ENCODE results near the gene LCE1B. TPM values are rescaled to one million over a fixed set of nuclear protein-coding genes. Genes with fewer than 3 reads are reported as not detected.

The LCE1B gene
- total and polyA plus RNA-seq, 7 experiments from 2014 or later: not detected

DNA sequence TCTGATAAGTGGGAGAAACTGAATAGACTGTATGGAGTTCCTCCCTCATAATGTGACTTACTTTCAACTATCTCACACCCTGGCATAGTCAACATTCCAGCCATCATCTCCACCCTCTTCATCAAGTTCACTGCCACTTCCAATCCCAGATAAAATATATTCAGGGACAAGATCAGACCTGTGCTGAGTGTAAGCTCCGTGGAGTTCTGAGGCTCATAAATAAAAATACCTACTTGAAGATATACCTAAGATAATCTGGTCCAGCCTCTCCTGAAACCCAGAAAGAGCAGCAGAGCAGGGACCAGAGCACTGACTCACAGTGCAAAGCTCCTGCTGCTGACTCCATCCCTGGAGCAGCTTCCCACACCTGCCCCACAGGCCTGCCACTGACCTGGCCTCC, 46.3 kb downstream of the LCE1B start:
- Mint-ChIP-seq H3K9me3 (no peaks in the 10 kb centered on the region), H3K36me3 (no peaks in the 10 kb centered on the region), H3K4me1 (no peaks in the 10 kb centered on the region), H3K27ac (no peak overlapping the region), H3K27me3 (peaks cover 3 to 33% (median 28%) of the 10 kb centered on the region in 5 donors), H3K4me3 (no peak overlapping the region)
- no peak for DNase-seq
- no peaks in the 10 kb centered on the region for H3K9me3 ChIP-seq (ENCODE audit: control insufficient read depth in 2 of 3, low read length in 3 of 3)
- ChIA-PET CTCF (no interaction called here), POLR2A (no interaction called here)
- H3K27me3 ChIP-seq (ENCODE audit: control insufficient read depth in 2 of 2, insufficient read depth in 2 of 2, low read length in 2 of 2): peaks cover 0 to 3% of the 10 kb centered on the region in 2 donors
- no peaks in the 10 kb centered on the region for H3K4me1 ChIP-seq (ENCODE audit: control insufficient read depth in 2 of 2, insufficient read depth in 2 of 2, low read length in 2 of 2)
- no peaks in the 10 kb centered on the region for H3K36me3 ChIP-seq (ENCODE audit: control insufficient read depth in 2 of 3, insufficient read depth in 3 of 3, low read length in 3 of 3)
- no peak overlapping the region for H3K4me3 ChIP-seq (ENCODE audit: low read length)
- intact Hi-C loops (cut with micrococcal nuclease): no loop called here
- ATAC-seq: no peak
- H3K27ac ChIP-seq (ENCODE audit: low read depth, low read length): no peak overlapping the region

DNA sequence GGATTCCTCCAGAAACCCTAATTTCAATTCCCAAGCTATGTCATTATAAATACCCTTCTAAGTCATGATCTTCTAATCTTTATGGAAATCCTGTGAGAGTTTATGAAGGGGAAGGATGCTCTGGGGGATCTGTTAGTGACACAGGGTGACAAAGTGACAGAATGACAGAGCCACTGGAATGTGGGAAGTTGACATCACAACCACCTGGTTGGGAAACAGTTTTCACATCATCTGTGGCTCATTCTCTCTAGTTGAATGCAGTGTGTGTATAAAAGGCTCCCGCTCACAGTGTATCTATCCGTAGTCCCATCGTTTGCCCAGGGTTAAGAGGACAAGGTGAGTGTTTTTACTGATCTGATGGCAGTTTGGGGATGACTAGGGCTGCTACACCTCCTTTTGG, 47.9 kb downstream of the LCE1B start, which contains the start of gene LCE7A:
TSS of gene LCE7A (plus strand) at position 301 of the 400 bp plus-strand sequence. CDS start 702 bp downstream, outside the sequence.
- Histone ChIP-seq H3K36me3 (ENCODE audit: control insufficient read depth in 2 of 3, insufficient read depth in 3 of 3, low read length in 3 of 3) (no peaks in the 10 kb centered on the region), H3K9me3 (ENCODE audit: control insufficient read depth in 2 of 3, low read length in 3 of 3) (no peaks in the 10 kb centered on the region), H3K4me1 (ENCODE audit: control insufficient read depth in 2 of 2, insufficient read depth in 2 of 2, low read length in 2 of 2) (no peaks in the 10 kb centered on the region), H3K27ac (ENCODE audit: low read depth, low read length) (no peak within 1 kb of the TSS), H3K4me3 (ENCODE audit: low read length) (no peak within 1 kb of the TSS), H3K27me3 (ENCODE audit: control insufficient read depth in 2 of 2, insufficient read depth in 2 of 2, low read length in 2 of 2) (peaks cover 0 to 3% of the 10 kb centered on the region in 2 donors)
- POLR2A ChIA-PET: no interaction called here
- no peak for DNase-seq
- intact Hi-C loops (cut with micrococcal nuclease): no loop called here
- Mint-ChIP-seq H3K36me3 (no peaks in the 10 kb centered on the region), H3K4me1 (no peaks in the 10 kb centered on the region), H3K27me3 (peaks cover 3 to 33% (median 20%) of the 10 kb centered on the region in 5 donors), H3K4me3 (no peak within 1 kb of the TSS), H3K27ac (no peak within 1 kb of the TSS), H3K9me3 (no peaks in the 10 kb centered on the region)
- CTCF ChIA-PET: no interaction called here
- ATAC-seq: no peak

- peaks cover 0 to 3% of the 10 kb centered on the region in 2 donors for H3K27me3 ChIP-seq (ENCODE audit: control insufficient read depth in 2 of 2, insufficient read depth in 2 of 2, low read length in 2 of 2)
- DNase-seq: no peak
- H3K9me3 ChIP-seq (ENCODE audit: control insufficient read depth in 2 of 3, low read length in 3 of 3): no peaks in the 10 kb centered on the region
- no peaks in the 10 kb centered on the region for H3K4me1 ChIP-seq (ENCODE audit: control insufficient read depth in 2 of 2, insufficient read depth in 2 of 2, low read length in 2 of 2)
- no peaks in the 10 kb centered on the region for H3K36me3 ChIP-seq (ENCODE audit: control insufficient read depth in 2 of 3, insufficient read depth in 3 of 3, low read length in 3 of 3)
- no peak overlapping the region for H3K27ac ChIP-seq (ENCODE audit: low read depth, low read length)
- ChIA-PET POLR2A (no interaction called here), CTCF (no interaction called here)
- peaks cover 3 to 33% (median 20%) of the 10 kb centered on the region in 5 donors for H3K27me3 Mint-ChIP-seq
- H3K4me3 ChIP-seq (ENCODE audit: low read length): no peak overlapping the region
- H3K27ac Mint-ChIP-seq: no peak overlapping the region
- H3K36me3 Mint-ChIP-seq: no peaks in the 10 kb centered on the region
- no peak for ATAC-seq
- no peaks in the 10 kb centered on the region for H3K4me1 Mint-ChIP-seq
- no peaks in the 10 kb centered on the region for H3K9me3 Mint-ChIP-seq
- no peak overlapping the region for H3K4me3 Mint-ChIP-seq
- intact Hi-C loops (cut with micrococcal nuclease): no loop called here
Measured at GRCh38 chr1:152860129-152860528, 48.4 kb downstream of the LCE1B start.

GRCh38 chr1:152861374-152861773, 49.6 kb downstream of the LCE1B start:
- Histone ChIP-seq H3K27ac (ENCODE audit: low read depth, low read length) (no peak overlapping the region), H3K4me3 (ENCODE audit: low read length) (no peak overlapping the region), H3K9me3 (ENCODE audit: control insufficient read depth in 2 of 3, low read length in 3 of 3) (no peaks in the 10 kb centered on the region), H3K4me1 (ENCODE audit: control insufficient read depth in 2 of 2, insufficient read depth in 2 of 2, low read length in 2 of 2) (no peaks in the 10 kb centered on the region), H3K27me3 (ENCODE audit: control insufficient read depth in 2 of 2, insufficient read depth in 2 of 2, low read length in 2 of 2) (no peaks in the 10 kb centered on the region), H3K36me3 (ENCODE audit: control insufficient read depth in 2 of 3, insufficient read depth in 3 of 3, low read length in 3 of 3) (no peaks in the 10 kb centered on the region)
- POLR2A ChIA-PET: no interaction called here
- peaks cover 3 to 28% (median 14%) of the 10 kb centered on the region in 5 donors for H3K27me3 Mint-ChIP-seq
- no peak overlapping the region for H3K4me3 Mint-ChIP-seq
- intact Hi-C loops (cut with micrococcal nuclease): no loop called here
- H3K4me1 Mint-ChIP-seq: no peaks in the 10 kb centered on the region
- ATAC-seq (no peak), DNase-seq (no peak)
- no peaks in the 10 kb centered on the region for H3K36me3 Mint-ChIP-seq
- CTCF ChIA-PET: no interaction called here
- no peaks in the 10 kb centered on the region for H3K9me3 Mint-ChIP-seq
- no peak overlapping the region for H3K27ac Mint-ChIP-seq

Other genes starting within 250 kb of the LCE1B start
- not detected for gene LCE3E, start 245.2 kb upstream of the LCE1B start, total RNA-seq
- not detected for gene LCE3E, start 245.2 kb upstream of the LCE1B start, polyA plus RNA-seq
- gene LCE3D, start 231.5 kb upstream of the LCE1B start, total RNA-seq: not detected
- not detected for gene LCE3D, start 231.5 kb upstream of the LCE1B start, polyA plus RNA-seq
- not detected for gene LCE3C, start 211.7 kb upstream of the LCE1B start, total RNA-seq
- gene LCE3C, start 211.7 kb upstream of the LCE1B start, polyA plus RNA-seq: not detected
- not detected for gene LCE3B, start 198.2 kb upstream of the LCE1B start, total RNA-seq
- gene LCE3B, start 198.2 kb upstream of the LCE1B start, polyA plus RNA-seq: not detected
- not detected for gene LCE3A, start 188.9 kb upstream of the LCE1B start, total RNA-seq
- not detected for gene LCE3A, start 188.9 kb upstream of the LCE1B start, polyA plus RNA-seq
- gene LCE2D, start 148.6 kb upstream of the LCE1B start, total RNA-seq: not detected
- not detected for gene LCE2D, start 148.6 kb upstream of the LCE1B start, polyA plus RNA-seq
- not detected for gene LCE2C, start 136.7 kb upstream of the LCE1B start, total RNA-seq
- gene LCE2C, start 136.7 kb upstream of the LCE1B start, polyA plus RNA-seq: not detected
- not detected for gene LCE2B, start 125.8 kb upstream of the LCE1B start, total RNA-seq
- not detected for gene LCE2B, start 125.8 kb upstream of the LCE1B start, polyA plus RNA-seq
- gene LCE2A, start 113.6 kb upstream of the LCE1B start, total RNA-seq: not detected
- not detected for gene LCE2A, start 113.6 kb upstream of the LCE1B start, polyA plus RNA-seq
- gene LCE4A, start 103.8 kb upstream of the LCE1B start, total RNA-seq: not detected
- not detected for gene LCE4A, start 103.8 kb upstream of the LCE1B start, polyA plus RNA-seq
- not detected for gene KPRP, start 53.9 kb upstream of the LCE1B start, total RNA-seq
- not detected for gene KPRP, start 53.9 kb upstream of the LCE1B start, polyA plus RNA-seq
- not detected for gene LCE1F, start 36.8 kb upstream of the LCE1B start, total RNA-seq
- gene LCE1F, start 36.8 kb upstream of the LCE1B start, polyA plus RNA-seq: not detected
- gene LCE1E, start 25.7 kb upstream of the LCE1B start, total RNA-seq: not detected
- gene LCE1E, start 25.7 kb upstream of the LCE1B start, polyA plus RNA-seq: not detected
- not detected for gene LCE1D, start 15.2 kb upstream of the LCE1B start, total RNA-seq
- not detected for gene LCE1D, start 15.2 kb upstream of the LCE1B start, polyA plus RNA-seq
- gene LCE1C, start 5.3 kb upstream of the LCE1B start, total RNA-seq: not detected
- not detected for gene LCE1C, start 5.3 kb upstream of the LCE1B start, polyA plus RNA-seq
- gene LCE1A, start 15.5 kb downstream of the LCE1B start, total RNA-seq: not detected
- gene LCE1A, start 15.5 kb downstream of the LCE1B start, polyA plus RNA-seq: not detected
- gene LCE6A, start 30.9 kb downstream of the LCE1B start, total RNA-seq: not detected
- gene LCE6A, start 30.9 kb downstream of the LCE1B start, polyA plus RNA-seq: not detected
- not detected for gene LCE7A, start 48.0 kb downstream of the LCE1B start, total RNA-seq
- gene LCE7A, start 48.0 kb downstream of the LCE1B start, polyA plus RNA-seq: not detected
- gene SMCP, start 66.4 kb downstream of the LCE1B start, total RNA-seq: not detected
- not detected for gene SMCP, start 66.4 kb downstream of the LCE1B start, polyA plus RNA-seq
- gene IVL, start 96.6 kb downstream of the LCE1B start, total RNA-seq: not detected
- gene IVL, start 96.6 kb downstream of the LCE1B start, polyA plus RNA-seq: not detected
- gene SPRR5, start 135.2 kb downstream of the LCE1B start, total RNA-seq: not detected
- gene SPRR5, start 135.2 kb downstream of the LCE1B start, polyA plus RNA-seq: not detected
- not detected for gene SPRR4, start 158.7 kb downstream of the LCE1B start, total RNA-seq
- gene SPRR4, start 158.7 kb downstream of the LCE1B start, polyA plus RNA-seq: not detected
- gene SPRR1A, start 172.1 kb downstream of the LCE1B start, total RNA-seq: not detected
- not detected for gene SPRR1A, start 172.1 kb downstream of the LCE1B start, polyA plus RNA-seq
- gene SPRR3, start 189.8 kb downstream of the LCE1B start, total RNA-seq: not detected
- gene SPRR3, start 189.8 kb downstream of the LCE1B start, polyA plus RNA-seq: not detected
- not detected for gene SPRR1B, start 219.2 kb downstream of the LCE1B start, total RNA-seq
- gene SPRR1B, start 219.2 kb downstream of the LCE1B start, polyA plus RNA-seq: not detected
- gene SPRR2D, start 229.1 kb downstream of the LCE1B start, total RNA-seq: not detected
- not detected for gene SPRR2D, start 229.1 kb downstream of the LCE1B start, polyA plus RNA-seq
- gene SPRR2A, start 245.5 kb downstream of the LCE1B start, total RNA-seq: not detected
- not detected for gene SPRR2A, start 245.5 kb downstream of the LCE1B start, polyA plus RNA-seq

Data from naive thymus-derived CD4-positive, alpha-beta T cell (primary cell).